Loucy (cell line): ENCODE results near the gene FTHL17.

ENCODE experiments used
- H2AFZ ChIP-seq: fragments of 200-600 bp; sonication (generic); 2 replicates; pipeline ENCODE4 v1.6.0; 2016; ENCODE audit warnings: antibody characterized with exemption, mild to moderate bottlenecking, low read length, moderate library complexity
- H3F3A ChIP-seq: fragments of 200-600 bp; 2 replicates; pipeline ENCODE4 v1.6.0; 2016; ENCODE audit warnings: antibody characterized with exemption, low read depth, mild to moderate bottlenecking
- H3K27me3 ChIP-seq: fragments of 200-600 bp; sonication (generic); 2 replicates; pipeline ENCODE4 v1.6.1; 2014; ENCODE audit warnings: low read length, mild to moderate bottlenecking; ENCODE audit not compliant: insufficient read depth, poor library complexity, severe bottlenecking
- H3K36me3 ChIP-seq: fragments of 200-600 bp; sonication (generic); 2 replicates; pipeline ENCODE4 v1.6.1; 2016; ENCODE audit warnings: low read length; ENCODE audit not compliant: insufficient read depth
- H3K4me1 ChIP-seq: fragments of 200-600 bp; sonication (generic); 2 replicates; pipeline ENCODE4 v1.5.1; 2014; ENCODE audit warnings: low read length, mild to moderate bottlenecking; ENCODE audit not compliant: insufficient read depth, poor library complexity, severe bottlenecking
- H3K4me2 ChIP-seq: fragments of 200-600 bp; sonication (generic); 2 replicates; pipeline ENCODE4 v1.6.0; 2014; ENCODE audit warnings: antibody characterized with exemption, low read length, low read depth, mild to moderate bottlenecking; ENCODE audit not compliant: poor library complexity, severe bottlenecking
- H3K4me3 ChIP-seq: fragments of 200-600 bp; sonication (generic); 2 replicates; pipeline ENCODE4 v1.5.1; 2014; ENCODE audit warnings: low read length, mild to moderate bottlenecking, mixed read lengths; ENCODE audit not compliant: poor library complexity, severe bottlenecking
- H3K79me2 ChIP-seq: fragments of 200-600 bp; sonication (generic); 2 replicates; pipeline ENCODE4 v1.6.1; 2014; ENCODE audit warnings: low read length; ENCODE audit not compliant: insufficient read depth
- H3K9ac ChIP-seq: fragments of 200-600 bp; sonication (generic); 2 replicates; pipeline ENCODE4 v1.6.0; 2014; ENCODE audit warnings: mild to moderate bottlenecking, low read depth, low read length, moderate library complexity; ENCODE audit not compliant: poor library complexity, severe bottlenecking
- H3K9me2 ChIP-seq: fragments of 200-600 bp; sonication (generic); replicated peaks from 2 replicates; pipeline ENCODE4 v1.6.1; 2016; ENCODE audit warnings: low read depth, low read length, mixed read lengths
- H3K9me3 ChIP-seq: fragments of 200-600 bp; sonication (generic); 2 replicates; pipeline ENCODE4 v1.6.1; 2014; ENCODE audit warnings: mild to moderate bottlenecking, antibody characterized with exemption, low read length, low read depth; ENCODE audit not compliant: insufficient read depth
- H4K20me1 ChIP-seq: fragments of 200-600 bp; sonication (generic); 2 replicates; pipeline ENCODE4 v1.6.0; 2014; ENCODE audit warnings: antibody characterized with exemption, low read length, mild to moderate bottlenecking; ENCODE audit not compliant: insufficient read depth, poor library complexity, severe bottlenecking
- EZH2phosphoT487 ChIP-seq: fragments of 200-600 bp; IDR thresholded peaks from 2 replicates; pipeline ENCODE4 v1.6.1; 2018; ENCODE audit warnings: antibody characterized with exemption, mild to moderate bottlenecking, moderate library complexity, borderline replicate concordance
- TF ChIP-seq, protein P1 (sequence below): fragments of 200-600 bp; sonication (generic); conservative IDR thresholded peaks from 2 replicates; pipeline ENCODE4 v1.5.1; 2014; ENCODE audit warnings: mild to moderate bottlenecking, antibody characterized with exemption, low read length

Gene FTHL17

DNA sequence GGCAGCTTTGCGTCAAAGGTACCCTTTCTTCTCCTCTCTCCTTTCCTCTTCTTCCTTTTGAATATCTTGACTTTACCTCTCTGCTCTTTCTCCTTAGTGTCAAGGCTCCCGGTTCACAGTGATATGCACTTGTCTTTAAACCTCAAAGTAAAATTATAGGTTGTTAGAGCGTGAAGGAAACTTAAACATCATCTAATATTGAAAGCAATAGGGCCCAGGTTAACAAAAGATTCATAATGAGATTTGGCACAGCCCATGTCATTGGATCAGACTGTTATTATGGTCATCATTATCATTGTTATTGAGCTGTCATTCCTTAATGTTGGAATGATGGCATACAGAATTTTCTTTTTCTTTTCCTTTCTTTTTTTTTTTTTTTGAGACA lies 32.5 kb downstream of the FTHL17 start:
- Histone ChIP-seq H3K9me3 (no peaks in the 10 kb centered on the region), H3F3A (0 out of 2 replicates have a peak, but pooled peaks cover 3% of the 10 kb centered on the region), H3K9me2 (no peaks in the 10 kb centered on the region), H3K79me2 (no peaks in the 10 kb centered on the region), H3K9ac (peak overlapping the region; percentile 30), H3K4me2 (peak overlapping the region; percentile 28), H3K27me3 (no peaks in the 10 kb centered on the region), H3K36me3 (no peaks in the 10 kb centered on the region), H4K20me1 (no peaks in the 10 kb centered on the region), H3K4me3 (peak overlapping the region; percentile 14), H2AFZ (no peak overlapping the region), H3K4me1 (peaks cover 52% of the 10 kb centered on the region)
- TF ChIP-seq, protein P1, sequence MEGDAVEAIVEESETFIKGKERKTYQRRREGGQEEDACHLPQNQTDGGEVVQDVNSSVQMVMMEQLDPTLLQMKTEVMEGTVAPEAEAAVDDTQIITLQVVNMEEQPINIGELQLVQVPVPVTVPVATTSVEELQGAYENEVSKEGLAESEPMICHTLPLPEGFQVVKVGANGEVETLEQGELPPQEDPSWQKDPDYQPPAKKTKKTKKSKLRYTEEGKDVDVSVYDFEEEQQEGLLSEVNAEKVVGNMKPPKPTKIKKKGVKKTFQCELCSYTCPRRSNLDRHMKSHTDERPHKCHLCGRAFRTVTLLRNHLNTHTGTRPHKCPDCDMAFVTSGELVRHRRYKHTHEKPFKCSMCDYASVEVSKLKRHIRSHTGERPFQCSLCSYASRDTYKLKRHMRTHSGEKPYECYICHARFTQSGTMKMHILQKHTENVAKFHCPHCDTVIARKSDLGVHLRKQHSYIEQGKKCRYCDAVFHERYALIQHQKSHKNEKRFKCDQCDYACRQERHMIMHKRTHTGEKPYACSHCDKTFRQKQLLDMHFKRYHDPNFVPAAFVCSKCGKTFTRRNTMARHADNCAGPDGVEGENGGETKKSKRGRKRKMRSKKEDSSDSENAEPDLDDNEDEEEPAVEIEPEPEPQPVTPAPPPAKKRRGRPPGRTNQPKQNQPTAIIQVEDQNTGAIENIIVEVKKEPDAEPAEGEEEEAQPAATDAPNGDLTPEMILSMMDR, result no peak
- TF ChIP-seq EZH2phosphoT487, result no peak

DNA sequence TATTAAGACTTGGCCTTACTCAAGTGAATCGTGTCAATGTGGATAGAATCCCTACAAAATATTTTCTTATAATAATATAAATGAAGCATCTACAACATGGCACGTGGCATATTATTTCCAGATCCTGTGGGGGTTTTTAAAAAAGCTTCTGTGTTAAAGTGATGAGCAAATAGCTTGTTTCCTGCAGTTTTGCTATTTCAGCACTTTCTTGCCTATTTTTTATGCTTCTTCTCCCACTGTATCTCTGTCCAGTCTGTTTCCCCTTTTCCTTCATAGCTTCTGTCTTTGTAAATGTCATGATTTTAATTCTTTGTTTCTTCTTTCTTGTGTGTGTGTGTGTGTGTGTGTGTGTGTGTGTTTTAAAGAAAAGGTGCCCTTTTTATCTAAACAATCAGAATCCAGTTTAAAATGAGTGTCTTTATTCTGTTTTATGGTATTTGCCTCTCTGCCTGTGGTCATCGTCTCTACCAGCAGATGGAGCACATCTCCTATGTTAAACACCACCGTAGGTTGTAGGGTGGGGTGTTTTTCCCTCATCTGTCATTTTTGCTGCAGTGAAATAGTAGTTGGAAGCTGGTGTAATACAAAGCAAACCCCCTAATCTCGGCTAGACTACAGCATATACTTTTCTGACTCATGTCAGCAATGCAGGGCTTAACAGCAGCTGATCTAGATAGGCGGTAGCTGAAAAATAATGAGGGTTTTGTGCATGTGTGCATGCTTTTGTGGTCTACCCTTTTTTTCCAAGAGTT lies 33.1 kb downstream of the FTHL17 start:
- Histone ChIP-seq H3K4me2 (peak overlapping the region; percentile 28), H2AFZ (no peak overlapping the region; the same call in 1 of the 2 replicates), H3K9me3 (no peaks in the 10 kb centered on the region), H3F3A (0 out of 2 replicates have a peak, but pooled peaks cover 3% of the 10 kb centered on the region), H3K4me1 (peaks cover 56% of the 10 kb centered on the region), H3K79me2 (no peaks in the 10 kb centered on the region), H4K20me1 (no peaks in the 10 kb centered on the region), H3K9me2 (no peaks in the 10 kb centered on the region), H3K36me3 (no peaks in the 10 kb centered on the region), H3K9ac (peak overlapping the region; percentile 60), H3K27me3 (no peaks in the 10 kb centered on the region), H3K4me3 (peak overlapping the region; percentile 14)
- no peak for TF ChIP-seq EZH2phosphoT487
- TF ChIP-seq, protein P1, result peak; percentile 71

GRCh38 chrX:31036895-31037294 lies 34.9 kb downstream of the FTHL17 start:
- Histone ChIP-seq H3K4me2 (peak overlapping the region; percentile 43), H3K9me2 (no peaks in the 10 kb centered on the region), H3K4me1 (peaks cover 61% of the 10 kb centered on the region), H3K27me3 (no peaks in the 10 kb centered on the region), H3K36me3 (no peaks in the 10 kb centered on the region), H2AFZ (no peak overlapping the region), H3K4me3 (peak overlapping the region; percentile 23), H3F3A (0 out of 2 replicates have a peak, but pooled peaks cover 3% of the 10 kb centered on the region), H3K9ac (peak overlapping the region; percentile 60), H3K9me3 (no peaks in the 10 kb centered on the region), H3K79me2 (no peaks in the 10 kb centered on the region), H4K20me1 (no peaks in the 10 kb centered on the region)
- TF ChIP-seq, protein P1, result peak; percentile 67
- no peak for TF ChIP-seq EZH2phosphoT487
